ENCODE measurements around the gene CAPN15.

Gene CAPN15

DNA sequence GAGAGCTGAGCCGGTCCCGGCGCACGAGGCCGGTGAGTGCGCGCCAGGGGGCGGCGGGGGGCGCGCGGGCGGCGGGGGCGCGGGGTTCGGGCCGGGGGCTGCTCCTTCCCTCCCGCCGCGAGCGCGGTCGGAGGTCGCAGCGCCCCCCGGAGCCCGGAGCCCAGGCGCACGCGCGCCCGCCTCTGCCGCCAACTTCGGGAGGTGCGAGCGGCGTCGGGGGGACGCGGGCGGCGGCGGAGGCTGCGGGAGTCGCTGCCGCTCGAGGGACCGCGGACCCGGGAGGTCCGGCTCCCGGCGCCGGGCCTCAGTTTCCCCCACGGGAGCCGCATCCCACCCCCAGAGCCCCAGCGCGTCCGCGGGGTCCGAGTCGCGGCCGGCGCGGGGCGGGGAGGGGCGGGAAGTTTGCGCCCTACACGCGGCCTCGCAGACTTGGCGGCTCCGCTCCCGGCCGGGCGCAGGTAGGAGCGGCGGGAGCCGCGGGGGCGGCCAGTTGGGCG, 32.7 kb downstream of the CAPN15 start, which contains the start of gene PRR35:
PRR35 (plus strand) TSS at position 191 of the 497 bp plus-strand sequence. CDS start 2,901 bp downstream, outside the sequence.
- no peak for FAIRE-seq
- TF ChIP-seq POLR2AphosphoS5 (IDR thresholded peaks at IDR 0.05; ENCODE audit: low read depth, low read length) (no peak), POU2F2 (IDR thresholded peaks at IDR 0.05; ENCODE audit: low read depth, low read length) (no peak)

DNA sequence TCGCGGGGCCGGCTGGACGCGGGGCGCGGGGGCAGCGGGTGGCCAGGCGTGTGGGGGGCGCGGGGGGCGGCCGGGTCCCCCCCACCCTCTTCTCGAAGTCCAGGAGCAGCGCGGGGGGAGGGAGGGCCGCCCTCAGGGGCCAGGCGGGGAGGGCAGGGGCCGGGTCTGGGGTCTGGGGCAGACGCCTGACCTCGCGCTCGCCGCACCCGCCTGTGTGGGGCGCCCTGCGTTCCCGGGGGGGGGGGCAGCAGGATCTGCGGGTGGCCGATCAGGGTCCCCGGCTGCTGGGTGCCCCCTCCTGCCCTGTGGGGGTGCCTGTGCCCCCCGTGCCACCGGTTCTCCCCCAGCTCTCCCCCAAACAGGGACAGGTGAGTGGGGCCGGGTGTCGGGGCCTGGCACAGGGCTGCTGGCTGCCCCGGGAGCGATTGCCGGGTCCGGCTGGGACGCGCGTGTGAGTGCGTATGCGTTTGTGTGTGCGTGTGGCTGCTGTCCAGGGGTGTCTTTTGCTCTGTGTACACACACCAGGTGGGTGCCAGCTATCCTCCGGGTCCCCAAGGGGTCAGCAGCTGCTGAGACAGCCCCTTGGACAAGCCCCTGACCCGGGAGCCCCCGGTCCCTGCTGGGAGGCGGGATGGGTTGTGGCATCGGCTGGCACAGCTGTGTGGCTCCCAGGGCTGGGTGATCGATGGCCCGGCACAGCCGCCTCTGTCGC, 33.3 kb downstream of the CAPN15 start:
- TF ChIP-seq SPI1 (IDR thresholded peaks at IDR 0.05; ENCODE audit: low read depth, low read length), result no peak
- no peak for TF ChIP-seq POU2F2 (IDR thresholded peaks at IDR 0.05; ENCODE audit: low read depth, low read length)
- no peak for TF ChIP-seq TAF1 (IDR thresholded peaks at IDR 0.05; ENCODE audit: low read depth, low read length)
- TF ChIP-seq PAX5 (IDR thresholded peaks at IDR 0.05; ENCODE audit: insufficient read depth, low read length, severe bottlenecking), result no peak
- TF ChIP-seq POLR2A (IDR thresholded peaks at IDR 0.05; ENCODE audit: low read depth, low read length), result no peak
- TF ChIP-seq POLR2AphosphoS5 (IDR thresholded peaks at IDR 0.05; ENCODE audit: low read depth, low read length), result no peak
- DNase-seq (ENCODE audit: insufficient read length, low spot score) (no peak), FAIRE-seq (no peak)

More for the DNA sequence above, 32.7 kb downstream of the CAPN15 start, which contains the start of gene PRR35:
- DNase-seq (ENCODE audit: insufficient read length, low spot score), result no peak

GRCh38 chr16:561413-561794, 33.9 kb downstream of the CAPN15 start:
- FAIRE-seq (no peak), DNase-seq (ENCODE audit: insufficient read length, low spot score) (no peak)
- TF ChIP-seq POU2F2 (IDR thresholded peaks at IDR 0.05; ENCODE audit: low read depth, low read length) (no peak), POLR2AphosphoS5 (IDR thresholded peaks at IDR 0.05; ENCODE audit: low read depth, low read length) (no peak), TAF1 (IDR thresholded peaks at IDR 0.05; ENCODE audit: low read depth, low read length) (no peak), POLR2A (IDR thresholded peaks at IDR 0.05; ENCODE audit: low read depth, low read length) (no peak), SPI1 (IDR thresholded peaks at IDR 0.05; ENCODE audit: low read depth, low read length) (no peak), PAX5 (IDR thresholded peaks at IDR 0.05; ENCODE audit: insufficient read depth, low read length, severe bottlenecking) (no peak)

DNA sequence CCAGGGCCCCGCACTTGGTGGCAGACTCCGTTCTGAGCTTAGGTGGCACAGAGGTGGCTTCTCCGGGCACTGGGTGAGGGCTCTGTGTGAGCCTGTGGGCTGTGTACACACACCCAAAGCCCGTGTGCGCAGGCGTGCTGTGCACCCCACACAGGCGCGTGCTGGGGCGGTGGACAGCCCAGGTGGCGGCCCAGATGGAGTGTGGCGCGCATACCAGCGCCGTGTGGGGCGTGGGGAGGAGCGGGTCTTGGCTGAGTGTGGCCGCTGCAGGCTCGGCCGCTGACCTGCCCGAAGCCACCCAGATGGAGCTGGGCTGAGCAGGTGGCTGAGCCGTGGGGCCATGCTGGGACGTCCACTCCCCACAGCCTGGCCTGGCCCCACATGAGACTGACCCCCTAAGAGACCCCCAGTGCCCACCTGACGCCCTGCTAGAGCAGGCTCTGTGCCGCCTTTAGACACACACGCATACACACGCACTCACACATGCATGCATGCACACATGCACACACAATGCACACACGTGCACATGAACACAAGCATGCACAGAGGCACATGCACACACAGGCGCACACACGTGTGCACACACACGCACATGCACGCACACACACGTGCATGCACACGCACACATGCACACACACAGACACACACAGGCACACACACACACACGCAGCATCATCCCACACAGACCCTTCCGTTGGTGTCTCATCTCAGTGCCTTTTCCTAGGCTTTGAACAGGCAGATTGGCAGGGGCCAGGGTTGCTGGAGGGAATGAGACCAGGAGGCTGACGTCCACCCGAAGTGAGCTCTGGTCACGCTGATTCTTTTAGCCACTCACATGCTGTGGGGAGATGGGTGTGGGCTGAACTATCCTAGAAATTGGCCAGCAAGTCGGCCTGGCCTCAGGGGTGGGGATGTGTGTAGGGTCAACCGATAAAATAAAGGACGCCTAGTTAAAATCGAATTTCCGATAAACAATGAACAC, 34.7 kb downstream of the CAPN15 start:
- DNase-seq (ENCODE audit: insufficient read length, low spot score) (no peak), FAIRE-seq (no peak)
- no peak for TF ChIP-seq POLR2AphosphoS5 (IDR thresholded peaks at IDR 0.05; ENCODE audit: low read depth, low read length)
- no peak for TF ChIP-seq PAX5 (IDR thresholded peaks at IDR 0.05; ENCODE audit: insufficient read depth, low read length, severe bottlenecking)
- TF ChIP-seq POLR2A (IDR thresholded peaks at IDR 0.05; ENCODE audit: low read depth, low read length), result no peak
- no peak for TF ChIP-seq TAF1 (IDR thresholded peaks at IDR 0.05; ENCODE audit: low read depth, low read length)
- TF ChIP-seq SPI1 (IDR thresholded peaks at IDR 0.05; ENCODE audit: low read depth, low read length), result no peak
- no peak for TF ChIP-seq POU2F2 (IDR thresholded peaks at IDR 0.05; ENCODE audit: low read depth, low read length)

DNA sequence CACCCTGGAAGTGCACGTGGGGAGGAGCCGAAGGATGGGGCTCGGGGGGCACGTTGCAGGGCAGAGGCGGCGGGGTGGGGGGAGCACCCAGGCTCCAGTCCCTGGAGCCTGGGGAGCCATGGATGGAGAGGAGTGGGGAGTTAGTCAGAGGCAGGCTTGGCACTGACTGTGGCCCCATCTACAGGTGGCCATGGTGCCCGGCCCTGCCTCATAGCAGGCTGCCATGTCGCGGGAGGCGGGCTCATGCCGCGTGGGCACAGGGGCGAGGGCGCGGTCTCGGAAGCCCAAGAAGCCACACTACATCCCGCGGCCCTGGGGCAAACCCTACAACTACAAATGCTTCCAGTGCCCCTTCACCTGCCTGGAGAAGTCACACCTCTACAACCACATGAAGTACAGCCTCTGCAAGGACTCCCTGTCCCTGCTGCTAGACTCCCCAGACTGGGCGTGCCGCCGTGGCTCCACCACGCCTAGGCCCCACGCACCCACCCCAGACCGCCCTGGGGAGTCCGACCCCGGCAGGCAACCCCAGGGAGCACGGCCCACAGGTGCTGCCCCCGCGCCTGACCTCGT, 35.6 kb downstream of the CAPN15 start:
- no peak for DNase-seq (ENCODE audit: insufficient read length, low spot score)
- TF ChIP-seq POLR2A (IDR thresholded peaks at IDR 0.05; ENCODE audit: low read depth, low read length) (no peak), SPI1 (IDR thresholded peaks at IDR 0.05; ENCODE audit: low read depth, low read length) (no peak)
- no peak for FAIRE-seq

DNA sequence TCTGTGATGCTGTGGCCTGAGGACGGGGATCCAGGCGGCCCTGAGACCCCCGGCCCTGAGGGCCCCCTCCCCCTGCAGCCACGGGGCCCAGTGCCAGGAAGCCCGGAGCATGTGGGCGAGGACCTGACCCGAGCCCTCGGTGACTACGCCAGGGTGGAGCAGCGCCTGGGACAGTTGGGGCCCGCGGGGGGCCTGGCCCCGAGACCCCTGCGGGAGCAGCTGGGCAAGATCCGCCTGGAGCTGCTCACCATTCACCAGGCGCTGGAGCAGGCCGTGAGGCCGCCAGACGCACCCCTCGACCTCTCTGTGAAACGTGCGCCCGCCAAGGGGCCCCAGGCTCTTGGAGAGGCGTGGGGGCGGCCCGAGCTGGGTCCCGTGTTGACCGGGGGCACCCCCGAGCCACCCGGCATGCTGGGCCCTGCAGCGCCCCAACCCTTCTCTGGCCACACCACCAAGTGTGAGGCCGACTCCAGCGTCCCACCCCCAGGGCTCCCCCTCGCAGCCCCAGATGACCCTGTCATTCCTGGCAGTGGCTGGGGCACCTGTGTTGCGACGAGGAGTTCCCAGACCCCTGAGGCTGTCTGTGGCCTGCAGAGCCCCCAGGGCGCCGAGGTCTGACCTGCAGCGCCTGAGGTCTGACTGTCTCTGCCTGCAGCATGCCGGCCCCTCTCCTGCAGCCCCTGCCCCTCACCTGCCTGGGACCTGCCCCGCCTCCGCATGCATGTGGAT, 37.3 kb downstream of the CAPN15 start:
- FAIRE-seq, result no peak
- DNase-seq (ENCODE audit: insufficient read length, low spot score), result no peak
- no peak for TF ChIP-seq SPI1 (IDR thresholded peaks at IDR 0.05; ENCODE audit: low read depth, low read length)
- TF ChIP-seq POLR2AphosphoS5 (IDR thresholded peaks at IDR 0.05; ENCODE audit: low read depth, low read length), result no peak
- TF ChIP-seq POU2F2 (IDR thresholded peaks at IDR 0.05; ENCODE audit: low read depth, low read length), result no peak
- no peak for TF ChIP-seq TAF1 (IDR thresholded peaks at IDR 0.05; ENCODE audit: low read depth, low read length)
- TF ChIP-seq PAX5 (IDR thresholded peaks at IDR 0.05; ENCODE audit: insufficient read depth, low read length, severe bottlenecking), result no peak
- TF ChIP-seq POLR2A (IDR thresholded peaks at IDR 0.05; ENCODE audit: low read depth, low read length), result no peak

DNA sequence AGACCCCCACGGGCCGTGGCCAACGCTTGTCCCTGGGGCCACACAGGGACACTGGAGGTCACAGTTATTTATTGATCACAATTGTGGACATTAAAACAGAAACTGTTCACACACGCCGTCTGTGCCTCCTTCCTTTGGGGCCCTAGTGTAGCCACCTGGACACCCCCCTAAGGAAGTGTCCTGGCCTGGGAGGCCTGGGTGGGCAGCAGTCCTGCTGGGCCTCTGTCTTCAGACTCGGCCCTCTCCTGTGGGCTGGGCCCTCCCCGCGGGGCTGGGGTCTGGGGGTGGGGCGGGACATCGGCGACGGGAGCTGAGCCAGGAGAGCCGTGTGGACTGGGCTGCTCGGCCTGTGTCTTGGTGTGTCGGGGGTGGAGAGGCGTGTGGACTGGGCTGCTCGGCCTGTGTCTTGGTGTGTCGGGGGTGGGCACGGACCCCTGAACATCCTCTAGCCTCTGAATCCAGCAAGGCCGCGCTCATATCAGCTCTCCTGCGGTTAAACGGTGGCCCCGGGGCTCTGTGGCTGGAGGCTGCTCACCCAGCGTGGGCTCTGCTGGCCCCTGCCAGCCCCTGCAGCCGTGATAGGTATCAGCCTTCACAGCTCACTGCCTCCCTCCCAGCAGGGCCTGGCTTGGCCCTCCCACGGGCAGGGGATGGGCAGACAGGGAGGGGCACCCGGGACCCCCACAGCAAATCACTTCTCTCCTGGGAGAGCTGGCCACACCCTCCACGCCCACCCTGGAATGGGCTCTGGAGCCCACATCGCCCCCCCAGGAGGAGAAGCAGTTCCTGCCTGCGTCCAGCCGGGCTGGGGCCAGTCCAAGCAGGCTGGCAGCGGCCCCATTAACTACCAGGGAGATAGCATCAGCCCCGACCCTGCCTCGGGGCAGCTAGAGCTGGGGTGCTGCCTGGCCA, 38.2 kb downstream of the CAPN15 start:
- no peak for TF ChIP-seq SPI1 (IDR thresholded peaks at IDR 0.05; ENCODE audit: low read depth, low read length)
- no peak for TF ChIP-seq TAF1 (IDR thresholded peaks at IDR 0.05; ENCODE audit: low read depth, low read length)
- TF ChIP-seq POLR2AphosphoS5 (IDR thresholded peaks at IDR 0.05; ENCODE audit: low read depth, low read length), result no peak
- no peak for TF ChIP-seq POLR2A (IDR thresholded peaks at IDR 0.05; ENCODE audit: low read depth, low read length)
- no peak for TF ChIP-seq POU2F2 (IDR thresholded peaks at IDR 0.05; ENCODE audit: low read depth, low read length)
- no peak for FAIRE-seq
- no peak for DNase-seq (ENCODE audit: insufficient read length, low spot score)

All from GM12891 (cell line).